ENCODE data around the gene SLC16A7. TPM values are rescaled to one million over a fixed set of nuclear protein-coding genes. Genes with fewer than 3 reads are reported as not detected.

SLC16A7 gene
- total RNA-seq, 6 donors from 2014 or later: 5.3 to 35.6 (median 22.5) TPM

DNA sequence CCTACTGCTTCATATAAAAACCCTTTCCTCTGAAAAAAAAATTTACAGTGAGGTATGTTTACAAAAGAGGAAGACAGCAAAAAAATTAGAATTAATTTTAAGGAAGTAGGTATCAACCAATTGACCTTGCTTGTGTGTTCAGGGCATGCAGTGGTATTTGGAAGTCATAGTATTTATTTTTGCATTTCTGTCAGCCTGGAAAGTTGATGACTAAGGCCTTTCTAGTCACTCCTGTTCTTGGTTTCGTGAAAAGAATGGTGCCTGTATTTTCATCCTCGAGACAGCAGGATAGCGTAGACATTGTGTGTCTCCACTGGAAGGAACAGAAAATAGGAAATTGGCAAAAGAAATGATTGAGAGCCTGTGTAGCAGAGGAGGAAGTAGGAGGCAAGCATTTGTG lies 24.5 kb downstream of the SLC16A7 start:
- DNase-seq (no peak), ATAC-seq (ENCODE audit: low FRiP score in 2 of 2) (peak in 1 of 2 donors; percentile 34)
- WGBS, 2 donors: 43 to 64% methylated on average over 3 of the region's 3 CpGs
- no peak overlapping the region for H3K4me3 ChIP-seq
- TF ChIP-seq EP300 (IDR thresholded peaks at IDR 0.05): no peak
- TF ChIP-seq POLR2A (IDR thresholded peaks at IDR 0.05): no peak
- TF ChIP-seq, protein P1, sequence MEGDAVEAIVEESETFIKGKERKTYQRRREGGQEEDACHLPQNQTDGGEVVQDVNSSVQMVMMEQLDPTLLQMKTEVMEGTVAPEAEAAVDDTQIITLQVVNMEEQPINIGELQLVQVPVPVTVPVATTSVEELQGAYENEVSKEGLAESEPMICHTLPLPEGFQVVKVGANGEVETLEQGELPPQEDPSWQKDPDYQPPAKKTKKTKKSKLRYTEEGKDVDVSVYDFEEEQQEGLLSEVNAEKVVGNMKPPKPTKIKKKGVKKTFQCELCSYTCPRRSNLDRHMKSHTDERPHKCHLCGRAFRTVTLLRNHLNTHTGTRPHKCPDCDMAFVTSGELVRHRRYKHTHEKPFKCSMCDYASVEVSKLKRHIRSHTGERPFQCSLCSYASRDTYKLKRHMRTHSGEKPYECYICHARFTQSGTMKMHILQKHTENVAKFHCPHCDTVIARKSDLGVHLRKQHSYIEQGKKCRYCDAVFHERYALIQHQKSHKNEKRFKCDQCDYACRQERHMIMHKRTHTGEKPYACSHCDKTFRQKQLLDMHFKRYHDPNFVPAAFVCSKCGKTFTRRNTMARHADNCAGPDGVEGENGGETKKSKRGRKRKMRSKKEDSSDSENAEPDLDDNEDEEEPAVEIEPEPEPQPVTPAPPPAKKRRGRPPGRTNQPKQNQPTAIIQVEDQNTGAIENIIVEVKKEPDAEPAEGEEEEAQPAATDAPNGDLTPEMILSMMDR (IDR thresholded peaks at IDR 0.05): no peak
- TF ChIP-seq POLR2AphosphoS5 (IDR thresholded peaks at IDR 0.05): no peak
- no peaks in the 10 kb centered on the region for H3K27me3 ChIP-seq
- H3K36me3 ChIP-seq: no peaks in the 10 kb centered on the region
- H3K9me3 ChIP-seq: no peaks in the 10 kb centered on the region
- H3K4me1 ChIP-seq: peaks cover 0 to 6% (median 3%) of the 10 kb centered on the region in 4 donors
- H3K27ac ChIP-seq: no peak overlapping the region

DNA sequence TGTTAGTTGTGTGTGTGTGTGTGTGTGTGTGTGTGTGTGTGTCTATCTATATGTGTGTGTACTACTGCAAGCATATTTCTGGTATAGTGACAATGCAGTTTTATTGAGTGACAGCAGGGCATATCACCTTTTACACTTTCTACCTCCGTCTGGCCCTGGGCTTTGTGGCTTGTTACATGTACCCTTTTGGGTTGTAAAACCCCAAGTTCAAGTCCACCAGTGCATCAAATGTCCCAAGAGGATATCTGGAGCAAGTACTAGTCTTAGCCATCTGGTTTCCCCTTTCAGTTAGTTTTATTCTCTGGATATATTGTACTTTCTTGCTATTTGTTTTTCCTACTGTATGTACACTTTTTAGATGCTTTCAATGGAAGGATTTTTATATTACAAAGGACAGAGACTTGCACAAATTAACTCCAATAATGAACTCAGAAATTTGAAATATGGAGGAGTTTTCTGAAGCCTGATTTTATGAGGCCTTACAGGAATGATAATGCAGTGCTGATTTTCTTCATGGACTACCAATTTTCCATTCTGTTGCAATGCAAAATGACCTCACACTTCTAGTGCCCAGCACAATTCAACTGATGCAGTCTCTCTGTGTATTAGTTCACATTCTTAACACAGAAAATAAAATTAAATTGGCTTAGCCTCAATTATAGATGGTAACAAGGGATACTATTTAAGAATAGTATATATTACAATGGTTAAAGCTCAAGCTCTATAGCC lies 29.1 kb downstream of the SLC16A7 start:
- TF ChIP-seq EP300 (IDR thresholded peaks at IDR 0.05) (no peak), POLR2A (IDR thresholded peaks at IDR 0.05) (no peak), POLR2AphosphoS5 (IDR thresholded peaks at IDR 0.05) (no peak)
- DNase-seq: no peak
- no peak for ATAC-seq (ENCODE audit: low FRiP score in 2 of 2)
- no peak overlapping the region for H3K4me3 ChIP-seq
- no peaks in the 10 kb centered on the region for H3K27me3 ChIP-seq
- H3K36me3 ChIP-seq: no peaks in the 10 kb centered on the region
- no peaks in the 10 kb centered on the region for H3K9me3 ChIP-seq
- WGBS, 2 donors: 92 to 93% methylated on average over 1 of the region's 1 CpG
- H3K4me1 ChIP-seq: peaks cover 0 to 6% (median 3%) of the 10 kb centered on the region in 4 donors
- no peak overlapping the region for H3K27ac ChIP-seq

DNA sequence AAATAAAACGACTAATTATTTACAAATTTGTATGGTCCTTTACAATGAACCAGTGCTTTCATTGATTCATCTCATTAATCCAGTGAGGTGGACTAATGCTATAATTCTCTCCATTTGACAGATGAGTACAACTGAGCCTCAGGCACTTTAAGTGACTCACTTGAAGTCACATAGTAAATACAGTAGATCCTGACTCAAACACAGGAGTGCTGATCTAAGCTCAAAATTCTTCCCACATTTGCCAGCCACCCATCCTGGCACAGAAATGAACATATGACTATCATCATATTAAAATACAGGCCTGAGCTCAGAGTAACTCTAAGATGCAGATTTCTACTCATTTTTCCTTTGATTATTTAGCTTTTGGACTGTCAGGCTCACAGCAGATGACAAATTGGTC lies 30.6 kb downstream of the SLC16A7 start:
- 63 to 74% methylated on average over 1 of the region's 1 CpG for WGBS, 2 donors
- no peaks in the 10 kb centered on the region for H3K36me3 ChIP-seq
- H3K4me3 ChIP-seq: no peak overlapping the region
- H3K27ac ChIP-seq: no peak overlapping the region
- ATAC-seq (ENCODE audit: low FRiP score in 2 of 2) (no peak), DNase-seq (no peak)
- TF ChIP-seq POLR2AphosphoS5 (IDR thresholded peaks at IDR 0.05) (no peak), EP300 (IDR thresholded peaks at IDR 0.05) (no peak), POLR2A (IDR thresholded peaks at IDR 0.05) (no peak)
- TF ChIP-seq, protein P1 (IDR thresholded peaks at IDR 0.05): no peak
- no peaks in the 10 kb centered on the region for H3K9me3 ChIP-seq
- H3K27me3 ChIP-seq: no peaks in the 10 kb centered on the region
- no peaks in the 10 kb centered on the region for H3K4me1 ChIP-seq

GRCh38 chr12:59627582-59627981 lies 31.8 kb downstream of the SLC16A7 start:
- Histone ChIP-seq H3K27me3 (no peaks in the 10 kb centered on the region), H3K4me3 (no peak overlapping the region), H3K4me1 (no peaks in the 10 kb centered on the region), H3K27ac (no peak overlapping the region), H3K36me3 (no peaks in the 10 kb centered on the region), H3K9me3 (no peaks in the 10 kb centered on the region)
- TF ChIP-seq POLR2A (IDR thresholded peaks at IDR 0.05) (no peak), EP300 (IDR thresholded peaks at IDR 0.05) (no peak), POLR2AphosphoS5 (IDR thresholded peaks at IDR 0.05) (no peak)
- TF ChIP-seq, protein P1 (IDR thresholded peaks at IDR 0.05): no peak
- DNase-seq: no peak
- no peak for ATAC-seq (ENCODE audit: low FRiP score in 2 of 2)

DNA sequence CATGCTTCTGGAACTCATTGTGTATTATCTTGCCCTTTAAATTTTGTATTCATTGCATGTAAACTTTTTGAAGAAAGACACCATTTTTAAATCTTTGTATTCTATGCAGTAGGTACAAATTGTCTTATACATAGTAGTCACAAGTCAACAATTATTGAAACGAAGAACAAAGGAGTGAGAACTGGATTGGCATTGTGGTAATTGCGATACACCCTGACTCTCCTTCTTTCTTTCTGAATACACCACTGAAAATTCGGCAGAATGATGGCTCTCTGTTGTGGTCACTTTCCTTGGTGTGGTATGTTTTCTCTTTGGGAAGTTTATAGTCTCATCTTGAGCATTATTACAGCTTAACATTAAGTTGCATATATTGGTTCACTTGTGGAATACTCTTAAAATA lies 34.1 kb downstream of the SLC16A7 start:
- 86 to 89% methylated on average over 3 of the region's 3 CpGs for WGBS, 2 donors
- DNase-seq: no peak

DNA sequence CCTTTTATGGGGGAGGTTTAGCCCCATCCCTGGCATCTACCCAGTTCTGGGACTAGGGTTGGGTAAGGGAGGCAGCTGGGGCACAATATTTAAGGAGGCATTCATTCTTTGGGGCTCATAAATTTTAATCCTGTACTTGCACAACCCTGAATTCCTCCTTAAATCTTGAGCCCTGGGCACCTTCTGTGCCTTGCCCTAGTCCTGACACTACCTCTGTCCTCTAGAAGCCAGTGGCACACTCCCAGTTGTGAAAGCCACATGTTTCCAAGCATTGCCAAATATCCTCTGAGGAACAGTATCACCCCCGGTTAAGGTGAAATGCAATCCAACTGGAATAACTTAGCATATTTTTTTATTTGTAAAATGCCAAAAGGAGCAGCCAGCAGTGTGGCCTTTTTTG lies 36.6 kb downstream of the SLC16A7 start:
- Histone ChIP-seq H3K4me1 (no peaks in the 10 kb centered on the region), H3K4me3 (no peak overlapping the region), H3K27me3 (no peaks in the 10 kb centered on the region), H3K36me3 (no peaks in the 10 kb centered on the region), H3K9me3 (no peaks in the 10 kb centered on the region), H3K27ac (no peak overlapping the region)
- 45 to 67% methylated on average over 1 of the region's 1 CpG for WGBS, 2 donors
- ATAC-seq (ENCODE audit: low FRiP score in 2 of 2): no peak
- no peak for DNase-seq
- no peak for TF ChIP-seq EP300 (IDR thresholded peaks at IDR 0.05)
- TF ChIP-seq POLR2A (IDR thresholded peaks at IDR 0.05): no peak
- TF ChIP-seq, protein P1 (IDR thresholded peaks at IDR 0.05): no peak
- TF ChIP-seq POLR2AphosphoS5 (IDR thresholded peaks at IDR 0.05): no peak

More for the DNA sequence above, 34.1 kb downstream of the SLC16A7 start:
- H3K36me3 ChIP-seq: no peaks in the 10 kb centered on the region
- ATAC-seq (ENCODE audit: low FRiP score in 2 of 2): no peak
- no peaks in the 10 kb centered on the region for H3K27me3 ChIP-seq
- H3K4me1 ChIP-seq: no peaks in the 10 kb centered on the region
- TF ChIP-seq POLR2AphosphoS5 (IDR thresholded peaks at IDR 0.05) (no peak), POLR2A (IDR thresholded peaks at IDR 0.05) (no peak)
- H3K9me3 ChIP-seq: no peaks in the 10 kb centered on the region
- H3K4me3 ChIP-seq: no peak overlapping the region
- no peak overlapping the region for H3K27ac ChIP-seq

Data from upper lobe of left lung (tissue), 6 donors.